GM21360 (cell line): ENCODE measurements around the gene CLCN5.

Experiments used
- ATAC-seq: cut with Tn5 transposase; IDR thresholded peaks from one replicate; pipeline ENCODE4 v1.9.1; 2021; ENCODE audit warnings: mild to moderate bottlenecking, moderate library complexity; ENCODE audit not compliant: unreplicated experiment

The CLCN5 gene

GRCh38 chrX:49932791-49933190 is 10.4 kb downstream of the CLCN5 start:
- no peak for ATAC-seq

- no peak for ATAC-seq
These were observed 11.8 kb downstream of the CLCN5 start for GRCh38 chrX:49934148-49934547.

- ATAC-seq: no peak
These were observed 12.3 kb downstream of the CLCN5 start for GRCh38 chrX:49934729-49935128.

GRCh38 chrX:49947781-49948180 is 25.4 kb downstream of the CLCN5 start:
- ATAC-seq: no peak

GRCh38 chrX:49949961-49950360 is 27.6 kb downstream of the CLCN5 start:
- ATAC-seq: no peak

GRCh38 chrX:49951524-49952193 is 29.3 kb downstream of the CLCN5 start:
- ATAC-seq: no peak

GRCh38 chrX:49956313-49956712 is 33.9 kb downstream of the CLCN5 start:
- no peak for ATAC-seq

- ATAC-seq: no peak
These were observed 36.5 kb downstream of the CLCN5 start for GRCh38 chrX:49958727-49959485.

GRCh38 chrX:49959602-49960001 is 37.2 kb downstream of the CLCN5 start:
- no peak for ATAC-seq

- ATAC-seq: no peak
These were observed 37.7 kb downstream of the CLCN5 start for GRCh38 chrX:49960061-49960460.

GRCh38 chrX:49970674-49971073 is 48.3 kb downstream of the CLCN5 start:
- ATAC-seq: no peak

- no peak for ATAC-seq
These were observed 50.0 kb downstream of the CLCN5 start for GRCh38 chrX:49972328-49972860.

- no peak for ATAC-seq
These were observed 54.3 kb downstream of the CLCN5 start for GRCh38 chrX:49976682-49977197.

GRCh38 chrX:49977319-49978090 is 55.1 kb downstream of the CLCN5 start:
- no peak for ATAC-seq

- no peak for ATAC-seq
These were observed 55.8 kb downstream of the CLCN5 start for GRCh38 chrX:49978176-49978575.

GRCh38 chrX:49986058-49986457 is 63.7 kb downstream of the CLCN5 start:
- no peak for ATAC-seq

- no peak for ATAC-seq
These were observed 65.3 kb downstream of the CLCN5 start for GRCh38 chrX:49987651-49988050.

- ATAC-seq: no peak
These were observed 65.7 kb downstream of the CLCN5 start for GRCh38 chrX:49988143-49988542.

GRCh38 chrX:49991758-49992157 is 69.4 kb downstream of the CLCN5 start:
- no peak for ATAC-seq

- no peak for ATAC-seq
These were observed 70.5 kb downstream of the CLCN5 start for GRCh38 chrX:49992853-49993252.

GRCh38 chrX:49993661-49994060 is 71.3 kb downstream of the CLCN5 start:
- no peak for ATAC-seq
